Adrenal gland (tissue), 5 donors: ENCODE data around the gene SLC35C1.

Experiments
- POLR2A ChIP-seq, 2 donors: fragments of 450-650 bp; IDR thresholded peaks; one replicate each; pipeline ENCODE4 v1.6.1; 2017; ENCODE audit warnings: antibody characterized with exemption in 2 of 2, mild to moderate bottlenecking in 2 of 2, moderate library complexity in 1 of 2
- TF ChIP-seq, protein P1 (sequence below), 6 experiments: fragments of 450-650 bp in 4 of 6; fragments of 200-600 bp in 2 of 6; sonication (generic) in 1 of 6; IDR thresholded peaks; 1 replicate in 5 of 6; 2 replicates in 1 of 6; pipeline versions ENCODE4 v1.5.1 to v1.8.0; 2016 to 2021; ENCODE audit warnings: antibody characterized with exemption in 6 of 6, mild to moderate bottlenecking in 2 of 6, moderate library complexity in 1 of 6
- donor health status: DM: no; HTN: no; CAD: no.

DNA sequence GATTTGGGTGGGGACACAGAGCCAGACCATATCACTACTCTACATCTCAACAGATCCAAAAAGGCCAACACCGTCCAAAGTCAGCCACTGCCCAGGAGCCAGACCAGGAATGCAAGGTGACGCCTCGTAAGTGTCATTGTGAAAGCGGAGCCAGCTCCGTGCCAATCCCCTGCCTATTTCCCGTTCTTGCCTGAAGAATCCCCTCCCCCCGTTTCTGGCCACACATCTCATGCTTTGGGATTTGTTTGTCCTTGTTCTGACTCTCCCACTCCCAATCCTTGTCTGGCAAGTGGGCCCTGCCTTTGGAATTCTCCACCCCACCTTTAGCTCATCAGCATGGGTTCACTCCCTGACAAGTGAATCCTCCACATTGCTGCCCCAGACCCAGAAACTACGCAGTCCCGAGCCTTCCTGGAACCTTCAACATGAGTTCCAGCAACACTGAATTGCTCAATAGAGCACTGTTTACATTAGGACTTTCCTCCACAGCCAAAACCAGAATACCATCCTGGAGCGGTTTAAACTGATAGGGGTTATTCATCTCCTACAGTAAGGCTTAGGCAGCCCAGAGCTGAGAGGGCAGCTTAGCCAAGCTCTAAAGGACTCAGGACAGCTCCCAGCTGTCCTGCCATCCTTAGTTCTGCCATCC, 6.0 kb upstream of the SLC35C1 start:
- TF ChIP-seq, protein P1, sequence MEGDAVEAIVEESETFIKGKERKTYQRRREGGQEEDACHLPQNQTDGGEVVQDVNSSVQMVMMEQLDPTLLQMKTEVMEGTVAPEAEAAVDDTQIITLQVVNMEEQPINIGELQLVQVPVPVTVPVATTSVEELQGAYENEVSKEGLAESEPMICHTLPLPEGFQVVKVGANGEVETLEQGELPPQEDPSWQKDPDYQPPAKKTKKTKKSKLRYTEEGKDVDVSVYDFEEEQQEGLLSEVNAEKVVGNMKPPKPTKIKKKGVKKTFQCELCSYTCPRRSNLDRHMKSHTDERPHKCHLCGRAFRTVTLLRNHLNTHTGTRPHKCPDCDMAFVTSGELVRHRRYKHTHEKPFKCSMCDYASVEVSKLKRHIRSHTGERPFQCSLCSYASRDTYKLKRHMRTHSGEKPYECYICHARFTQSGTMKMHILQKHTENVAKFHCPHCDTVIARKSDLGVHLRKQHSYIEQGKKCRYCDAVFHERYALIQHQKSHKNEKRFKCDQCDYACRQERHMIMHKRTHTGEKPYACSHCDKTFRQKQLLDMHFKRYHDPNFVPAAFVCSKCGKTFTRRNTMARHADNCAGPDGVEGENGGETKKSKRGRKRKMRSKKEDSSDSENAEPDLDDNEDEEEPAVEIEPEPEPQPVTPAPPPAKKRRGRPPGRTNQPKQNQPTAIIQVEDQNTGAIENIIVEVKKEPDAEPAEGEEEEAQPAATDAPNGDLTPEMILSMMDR (IDR thresholded peaks at IDR 0.05), result no peak
- TF ChIP-seq POLR2A (IDR thresholded peaks at IDR 0.05), result no peak
